Measurements from ENCODE around the gene EFCAB8. TPM values are rescaled to one million over a fixed set of nuclear protein-coding genes. Genes with fewer than 3 reads are reported as not detected.

The EFCAB8 gene
- total RNA-seq, 1 experiment from 2014 or later: 0.09 TPM

- Histone ChIP-seq H3K23me2 (ENCODE audit: insufficient read length, low read depth, low read length, poor library complexity, severe bottlenecking) (no peaks in the 10 kb centered on the region), H3K23ac (ENCODE audit: insufficient read length, low read depth, low read length) (no peak overlapping the region), H2BK15ac (ENCODE audit: low read depth, low read length) (no peak overlapping the region), H3K79me1 (ENCODE audit: insufficient read depth, low read depth, low read length, poor library complexity, severe bottlenecking) (no peaks in the 10 kb centered on the region), H2BK120ac (ENCODE audit: low read depth, low read length, poor library complexity, severe bottlenecking) (no peak overlapping the region), H4K8ac (replicated peaks; ENCODE audit: insufficient read length, low read depth, low read length) (no peak overlapping the region), H2AFZ (ENCODE audit: low read length) (no peak overlapping the region), H2BK5ac (ENCODE audit: insufficient read length, low read length) (no peak overlapping the region), H3K79me2 (ENCODE audit: insufficient read depth, low read length) (no peaks in the 10 kb centered on the region), H3K4me2 (ENCODE audit: insufficient read depth, insufficient read length, low read length) (no peak overlapping the region), H4K91ac (ENCODE audit: insufficient read length, low read depth, low read length) (no peak overlapping the region), H4K20me1 (ENCODE audit: control insufficient read depth, insufficient read depth, insufficient read length) (no peaks in the 10 kb centered on the region), H3K9ac (ENCODE audit: extremely low read depth, insufficient read length, low read length) (no peak overlapping the region), H3K14ac (ENCODE audit: insufficient read depth, low read length) (no peak overlapping the region), H3K27me3 (ENCODE audit: insufficient read depth, low read length) (no peaks in the 10 kb centered on the region), H2BK12ac (ENCODE audit: insufficient read length, low read depth, low read length) (no peak overlapping the region), H3K27ac (ENCODE audit: insufficient read length, low read depth, low read length) (no peak overlapping the region), H3K18ac (ENCODE audit: insufficient read length, low read depth, low read length) (no peak overlapping the region), H2AK5ac (ENCODE audit: insufficient read length, low read length) (no peak overlapping the region), H3T11ph (ENCODE audit: low read length) (no peak overlapping the region), H3K4me1 (ENCODE audit: insufficient read depth, low read length) (no peaks in the 10 kb centered on the region), H3K56ac (ENCODE audit: insufficient read length, low read depth, low read length) (no peak overlapping the region), H2BK20ac (ENCODE audit: low read depth, low read length, poor library complexity, severe bottlenecking) (no peak overlapping the region), H4K5ac (ENCODE audit: insufficient read length, low read depth, low read length) (no peak overlapping the region), H3K4ac (ENCODE audit: low read depth, low read length) (no peak overlapping the region), H3K9me3 (ENCODE audit: control insufficient read depth, low read depth, low read length) (no peaks in the 10 kb centered on the region)
- H3K27ac Mint-ChIP-seq: 0 out of 7 replicates have a peak overlapping the region, but pooled peaks of 2 of the 3 experiments have one; percentile 36 to 65
- peaks cover 10% of the 10 kb centered on the region for H3K27me3 Mint-ChIP-seq (ENCODE audit: low read depth)
- peaks cover 14 to 19% of the 10 kb centered on the region in 2 experiments for H3K4me1 Mint-ChIP-seq
- DNase-seq: no peak
- no peak overlapping the region for H3K4me3 Mint-ChIP-seq
- WGBS (ENCODE audit: extremely low coverage, insufficient read length, low lambda C conversion rate): no CpG with 5 or more reads among the region's 7 CpGs
- no peak for TF ChIP-seq CTCF (conservative IDR thresholded peaks at IDR 0.05)
- H3K36me3 Mint-ChIP-seq (ENCODE audit: insufficient read depth in 1 of 3, low read depth in 3 of 3): peaks cover 0 to 8% (median 8%) of the 10 kb centered on the region in 3 experiments; a peak in 5 of 7 replicates
- H3K9me3 Mint-ChIP-seq: peaks cover 8 to 11% of the 10 kb centered on the region in 2 experiments
These were observed 119.2 kb downstream of the EFCAB8 start for GRCh38 chr20:32978009-32978335.

Data from H9 (cell line).